AG09309 (cell line): ENCODE data around the gene ASPSCR1.

Experiments used
- DNase-seq: peaks from one replicate; pipeline ENCODE4 v3.0.0-alpha.2; 2010; ENCODE audit warnings: low read depth
- H3K4me3 ChIP-seq: 2 replicates; pipeline ENCODE4 v1.5.1; 2011; ENCODE audit warnings: mild to moderate bottlenecking, low read depth, low read length, moderate library complexity; ENCODE audit not compliant: control insufficient read depth
- CTCF ChIP-seq: IDR thresholded peaks from 2 replicates; pipeline ENCODE4 v1.5.1; 2011; ENCODE audit warnings: mild to moderate bottlenecking, low read depth, low read length, inconsistent platforms; ENCODE audit not compliant: insufficient read depth, control insufficient read depth; ENCODE audit errors: missing control alignments

ASPSCR1 gene

DNA sequence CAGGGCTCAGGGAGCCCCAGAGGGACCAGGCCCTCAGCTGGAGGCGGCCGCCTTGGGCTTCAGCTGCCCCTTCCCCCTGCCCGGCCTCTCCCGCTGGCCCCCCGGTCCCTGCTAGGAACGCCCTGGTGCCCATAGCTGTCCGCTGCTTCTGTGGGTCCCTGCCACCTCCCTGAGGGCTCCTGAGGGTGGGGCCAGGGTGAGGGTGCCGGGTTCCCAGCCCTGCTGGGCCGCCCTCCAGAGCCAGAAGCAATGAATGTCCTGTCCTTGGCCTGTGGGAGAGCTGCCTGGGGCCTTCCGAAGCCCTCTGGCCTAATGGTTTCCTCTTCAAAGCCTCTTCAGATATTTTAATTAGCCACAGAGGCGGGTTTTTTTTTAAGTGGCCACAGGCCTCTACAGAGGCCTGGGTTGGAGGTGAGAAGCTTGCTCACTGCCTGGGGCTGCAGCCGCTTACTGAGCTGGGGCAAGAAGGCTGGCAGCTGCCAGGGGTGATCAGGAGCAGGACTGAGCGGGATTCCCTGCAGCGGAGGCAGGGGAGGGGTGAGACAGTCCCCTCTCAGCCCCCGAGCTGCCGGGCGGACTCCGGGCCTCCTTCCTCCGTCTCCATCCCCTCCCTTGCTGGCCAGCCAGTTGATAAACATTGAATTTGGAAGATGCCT is 35.3 kb downstream of the ASPSCR1 start:
- no peak for DNase-seq
- no peak for TF ChIP-seq CTCF
- no peak overlapping the region for H3K4me3 ChIP-seq

GRCh38 chr17:82013341-82013740 is 35.9 kb downstream of the ASPSCR1 start:
- TF ChIP-seq CTCF = no peak
- DNase-seq = no peak
- no peak overlapping the region for H3K4me3 ChIP-seq

- TF ChIP-seq CTCF = no peak
- DNase-seq = no peak
- no peak overlapping the region for H3K4me3 ChIP-seq
Measured at GRCh38 chr17:82013772-82014321, 36.4 kb downstream of the ASPSCR1 start.

DNA sequence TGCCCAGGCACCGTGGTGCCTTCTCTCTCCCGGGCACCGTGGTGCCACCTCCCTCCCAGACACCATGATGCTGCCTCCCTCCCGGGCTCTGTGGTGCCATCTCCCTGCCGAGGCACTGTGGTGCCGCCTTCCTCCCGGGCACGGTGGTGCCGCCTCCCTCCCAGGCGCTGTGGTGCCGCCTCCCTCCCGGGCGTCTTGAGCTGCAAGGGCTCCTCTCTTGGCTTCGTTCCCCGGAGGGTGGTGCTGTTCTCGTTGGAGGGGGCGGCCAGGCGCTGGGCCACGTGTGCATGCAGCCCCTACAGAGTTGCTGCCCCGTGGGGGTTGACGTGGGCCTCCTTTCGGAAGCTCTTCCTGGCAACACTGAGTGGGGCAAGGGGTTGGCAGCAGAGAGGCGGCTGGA is 37.0 kb downstream of the ASPSCR1 start:
- TF ChIP-seq CTCF = no peak
- no peak for DNase-seq
- H3K4me3 ChIP-seq = no peak overlapping the region

GRCh38 chr17:82014971-82015310 is 37.5 kb downstream of the ASPSCR1 start:
- no peak for TF ChIP-seq CTCF
- no peak overlapping the region for H3K4me3 ChIP-seq
- no peak for DNase-seq

GRCh38 chr17:82015311-82015971 is 38.0 kb downstream of the ASPSCR1 start:
- no peak overlapping the region for H3K4me3 ChIP-seq
- no peak for DNase-seq
- TF ChIP-seq CTCF = no peak
